ENCODE results near the gene HAND1.

HAND1 gene

GRCh38 chr5:154477382-154478223 lies 424 bp downstream of the HAND1 start:
- no peak for DNase-seq

GRCh38 chr5:154476354-154477205 lies 1.4 kb downstream of the HAND1 start:
- DNase-seq: no peak

- DNase-seq: peak; percentile 11
Measured at GRCh38 chr5:154475591-154476353, 2.3 kb downstream of the HAND1 start.

- no peak for DNase-seq
Measured at GRCh38 chr5:154474396-154475334, 3.4 kb downstream of the HAND1 start.

GRCh38 chr5:154473581-154474283 lies 4.3 kb downstream of the HAND1 start:
- DNase-seq: no peak

GRCh38 chr5:154472871-154473580 lies 5.0 kb downstream of the HAND1 start:
- no peak for DNase-seq

DNA sequence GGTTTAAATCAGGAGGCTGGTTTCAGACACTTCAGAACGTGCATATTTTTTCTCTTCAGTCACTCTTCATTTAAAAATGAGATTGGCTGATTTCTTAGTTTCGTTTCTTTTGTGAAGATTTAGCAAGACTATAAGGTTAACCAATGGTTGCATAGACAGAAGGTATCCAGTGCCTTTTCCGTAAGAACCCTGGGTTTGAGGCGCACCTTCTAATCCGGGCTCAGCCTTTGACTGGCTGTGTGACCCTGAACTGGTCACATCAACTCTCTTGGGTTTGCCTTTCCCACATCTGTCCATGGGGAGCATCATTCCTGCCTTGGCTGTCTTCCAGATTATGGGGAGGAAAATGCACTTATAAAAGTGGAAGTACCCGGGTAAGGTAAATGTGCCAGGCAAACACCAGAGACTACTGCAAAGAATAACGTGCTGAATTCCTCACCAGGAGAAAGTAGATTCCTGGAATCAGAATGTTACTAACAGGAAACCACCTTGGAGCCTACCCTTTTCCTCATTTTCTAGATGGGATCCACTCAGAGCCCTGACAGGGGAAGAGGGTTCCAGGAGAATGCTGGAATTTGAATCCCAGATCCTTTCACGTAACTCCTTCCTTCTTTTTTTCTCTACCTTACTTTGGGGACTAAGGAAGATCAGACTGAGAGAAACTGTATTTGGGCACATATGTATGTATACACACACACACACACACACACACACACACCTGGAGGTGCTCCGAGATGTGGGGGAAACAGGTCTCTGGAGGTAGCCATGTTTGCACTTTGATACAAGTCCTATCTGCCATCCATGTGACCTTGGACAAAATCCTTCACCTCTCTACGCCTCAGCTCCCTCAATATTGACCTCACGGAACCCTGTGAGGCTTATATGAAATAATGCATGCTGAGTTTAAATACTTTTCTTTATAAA lies 6.8 kb downstream of the HAND1 start:
- no peak for DNase-seq

DNA sequence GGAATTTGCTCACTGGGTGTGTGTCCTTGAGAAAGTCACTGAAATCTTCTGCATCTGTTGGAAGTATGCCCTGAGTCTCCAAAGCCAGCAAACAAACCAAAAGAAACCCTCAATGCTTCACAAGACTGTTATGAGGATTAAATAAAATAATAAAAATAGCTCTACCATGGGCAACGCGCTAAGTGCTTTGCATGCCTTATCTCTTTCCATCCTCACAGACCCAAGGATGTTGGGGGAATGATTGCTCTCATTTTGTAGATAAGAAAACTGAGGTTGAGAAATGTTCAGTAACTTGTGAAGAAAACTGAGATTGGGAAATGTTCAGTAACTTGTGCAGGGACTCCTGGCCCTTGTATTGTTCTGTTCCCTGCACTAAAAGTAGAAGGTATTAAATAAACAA lies 7.9 kb downstream of the HAND1 start:
- no peak for DNase-seq

- peak; percentile 81 for DNase-seq
Measured at GRCh38 chr5:154467655-154468354, 10.2 kb downstream of the HAND1 start.

GRCh38 chr5:154466671-154467070 lies 11.4 kb downstream of the HAND1 start:
- DNase-seq: no peak

DNA sequence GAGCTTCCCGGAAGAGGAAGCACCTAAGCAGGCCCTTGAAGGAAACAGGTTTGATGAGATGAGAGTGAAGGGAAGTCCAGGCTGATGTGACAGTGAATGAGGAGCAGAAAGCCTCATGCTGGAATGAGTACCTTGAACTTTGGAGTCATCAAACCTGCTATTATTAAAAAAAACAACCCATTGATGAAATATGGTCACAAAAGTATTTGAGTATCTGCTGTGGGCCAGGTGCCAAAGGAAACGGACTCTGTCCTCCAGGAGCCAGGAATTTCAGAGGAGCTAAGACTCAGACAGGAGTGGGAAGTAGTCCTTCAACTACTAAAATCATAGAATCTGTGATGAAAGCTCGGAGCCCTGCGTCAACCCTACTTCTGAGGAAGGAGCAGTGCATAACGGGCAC lies 11.9 kb downstream of the HAND1 start:
- DNase-seq: no peak

- no peak for DNase-seq
Measured at GRCh38 chr5:154465169-154465568, 12.9 kb downstream of the HAND1 start.

DNA sequence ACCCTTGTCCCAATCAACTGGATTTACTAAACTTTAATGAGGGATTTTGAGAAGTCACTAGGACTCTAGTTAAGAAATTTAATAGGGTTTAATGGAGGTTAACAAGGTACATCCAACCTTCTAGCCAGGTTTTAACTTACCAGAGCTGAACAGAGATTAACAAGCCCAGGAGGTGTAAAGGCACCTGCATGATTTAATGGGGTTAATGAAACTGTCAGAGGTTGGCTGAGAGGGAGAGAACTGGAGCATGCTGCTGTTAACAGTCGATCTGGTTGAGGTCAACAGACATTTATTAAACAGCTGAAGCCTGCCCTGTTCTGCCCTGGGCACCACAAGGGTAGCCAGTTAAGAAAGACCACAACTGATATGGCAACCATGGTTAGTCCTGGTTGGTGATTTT lies 13.6 kb downstream of the HAND1 start:
- no peak for DNase-seq

DNA sequence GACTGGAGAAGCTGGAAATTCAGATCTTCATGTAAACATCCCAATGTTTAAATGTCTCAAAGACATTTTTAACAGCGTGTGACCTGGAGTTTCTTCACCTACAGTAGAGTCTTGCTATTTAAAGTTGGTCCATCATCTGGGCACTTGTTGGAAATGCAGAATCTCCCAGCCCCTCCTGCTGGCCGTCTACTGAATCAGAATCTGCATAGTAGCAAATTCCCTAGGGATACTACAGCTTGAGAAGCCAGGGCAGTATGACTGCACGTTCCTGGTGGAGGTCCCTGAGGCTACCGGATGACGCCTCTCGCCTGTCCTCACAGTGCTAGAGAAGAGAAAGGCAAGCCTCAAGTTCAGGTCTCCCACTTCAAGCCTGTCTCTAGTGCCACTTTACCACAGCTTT lies 16.5 kb downstream of the HAND1 start:
- DNase-seq: no peak

- no peak for DNase-seq
Measured at GRCh38 chr5:154460172-154460571, 17.9 kb downstream of the HAND1 start.

DNA sequence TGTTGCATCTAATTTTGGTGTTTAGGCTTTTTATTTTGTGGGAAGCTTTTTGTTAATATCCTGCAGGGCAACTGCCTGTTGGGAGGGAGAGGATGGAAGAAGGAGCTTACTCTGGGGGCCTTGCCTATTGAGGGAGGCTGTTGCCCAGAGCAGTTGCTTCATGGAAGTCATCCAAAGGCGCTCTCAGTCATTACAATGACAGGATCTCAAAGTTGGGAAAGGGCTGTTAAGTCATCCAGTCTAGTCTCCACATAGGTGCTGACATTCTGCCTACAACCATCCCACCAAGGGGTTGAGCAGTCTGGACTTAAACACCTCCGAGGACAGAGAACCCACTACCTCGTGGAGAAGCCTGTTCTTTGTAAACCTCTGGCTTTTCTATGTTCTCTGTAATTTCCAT lies 19.0 kb downstream of the HAND1 start:
- no peak for DNase-seq

DNA sequence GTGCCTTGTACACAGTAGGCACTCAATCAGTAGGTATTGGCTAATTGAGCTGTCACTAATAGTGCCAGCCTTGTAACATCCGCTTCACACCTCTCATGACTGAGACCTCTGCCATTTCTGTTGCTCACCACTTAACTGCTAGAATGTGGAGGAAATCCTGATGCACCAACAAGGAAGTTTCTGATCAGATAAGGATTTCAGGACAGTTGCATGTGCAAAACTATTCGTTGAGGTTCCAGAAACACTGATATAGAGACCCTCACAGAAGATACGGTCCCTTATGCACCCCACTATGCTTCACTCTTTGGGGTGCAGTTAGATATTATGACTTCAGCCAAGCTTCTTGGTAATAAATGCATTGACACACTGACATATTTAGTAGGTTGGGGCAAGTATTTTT lies 21.5 kb downstream of the HAND1 start:
- no peak for DNase-seq

- DNase-seq: no peak
Measured at GRCh38 chr5:154455585-154455984, 22.4 kb downstream of the HAND1 start.

DNA sequence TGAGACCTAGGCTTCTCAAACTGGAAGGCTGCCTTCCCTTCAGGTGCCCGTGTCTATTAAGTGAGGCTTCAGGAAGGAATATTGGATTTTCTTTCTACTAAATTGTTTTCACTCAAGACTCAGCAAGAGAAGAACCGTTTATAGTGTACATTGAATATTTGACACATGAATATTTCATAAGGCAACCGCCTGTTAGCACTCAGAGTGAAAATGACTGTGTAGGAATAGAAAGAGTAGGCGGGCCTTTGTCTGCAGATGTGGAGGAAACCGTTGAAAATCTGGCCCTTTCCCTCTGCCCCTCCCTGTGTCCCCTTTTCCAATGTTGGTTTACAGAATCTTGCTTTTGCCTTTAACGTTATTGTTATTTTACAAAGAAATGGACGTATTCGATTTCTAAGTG lies 26.1 kb downstream of the HAND1 start:
- DNase-seq: no peak
